DOHH2 (cell line): ENCODE data around the gene SIK3.

ENCODE experiments used
- EZH2phosphoT487 ChIP-seq: fragments of 200-600 bp; sonication (generic); IDR thresholded peaks from 2 replicates; pipeline ENCODE4 v1.6.1; 2017; ENCODE audit warnings: borderline replicate concordance, mild to moderate bottlenecking, antibody characterized with exemption, low read length, moderate library complexity, mixed read lengths
- TF ChIP-seq, protein P1 (sequence below): fragments of 200-600 bp; sonication (generic); IDR thresholded peaks from one replicate; pipeline ENCODE4 v1.5.1; 2014; ENCODE audit warnings: antibody characterized with exemption, mild to moderate bottlenecking, low read depth, low read length; ENCODE audit not compliant: poor library complexity, severe bottlenecking

DNA sequence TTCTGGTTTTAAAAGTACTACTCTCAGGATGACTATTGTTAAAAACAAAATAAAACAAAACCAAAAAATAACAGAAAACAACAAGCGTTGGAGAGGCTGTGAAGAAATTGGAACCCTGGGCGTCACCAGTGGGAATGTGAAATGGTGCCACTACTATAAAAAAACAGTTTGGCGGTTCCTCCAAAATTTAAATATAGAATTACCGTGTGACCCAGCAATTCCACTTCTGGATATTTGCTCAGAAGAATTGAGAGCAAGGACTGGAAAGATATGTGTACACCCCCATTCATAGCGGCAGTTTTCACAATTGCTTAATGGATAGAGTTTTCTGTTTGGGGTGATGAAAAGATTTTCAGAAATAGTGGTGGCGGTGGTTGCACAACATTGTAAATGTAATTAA is 283.7 kb downstream of the SIK3 start:
- TF ChIP-seq, protein P1, sequence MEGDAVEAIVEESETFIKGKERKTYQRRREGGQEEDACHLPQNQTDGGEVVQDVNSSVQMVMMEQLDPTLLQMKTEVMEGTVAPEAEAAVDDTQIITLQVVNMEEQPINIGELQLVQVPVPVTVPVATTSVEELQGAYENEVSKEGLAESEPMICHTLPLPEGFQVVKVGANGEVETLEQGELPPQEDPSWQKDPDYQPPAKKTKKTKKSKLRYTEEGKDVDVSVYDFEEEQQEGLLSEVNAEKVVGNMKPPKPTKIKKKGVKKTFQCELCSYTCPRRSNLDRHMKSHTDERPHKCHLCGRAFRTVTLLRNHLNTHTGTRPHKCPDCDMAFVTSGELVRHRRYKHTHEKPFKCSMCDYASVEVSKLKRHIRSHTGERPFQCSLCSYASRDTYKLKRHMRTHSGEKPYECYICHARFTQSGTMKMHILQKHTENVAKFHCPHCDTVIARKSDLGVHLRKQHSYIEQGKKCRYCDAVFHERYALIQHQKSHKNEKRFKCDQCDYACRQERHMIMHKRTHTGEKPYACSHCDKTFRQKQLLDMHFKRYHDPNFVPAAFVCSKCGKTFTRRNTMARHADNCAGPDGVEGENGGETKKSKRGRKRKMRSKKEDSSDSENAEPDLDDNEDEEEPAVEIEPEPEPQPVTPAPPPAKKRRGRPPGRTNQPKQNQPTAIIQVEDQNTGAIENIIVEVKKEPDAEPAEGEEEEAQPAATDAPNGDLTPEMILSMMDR, result no peak
- no peak for TF ChIP-seq EZH2phosphoT487
